ENCODE data around the gene VPS13C.
"Not testable (repeated sequence)": the region's sequence is repeated elsewhere in the genome, so short reads cannot be mapped to it uniquely, and the experiment has no call there.

VPS13C gene

DNA sequence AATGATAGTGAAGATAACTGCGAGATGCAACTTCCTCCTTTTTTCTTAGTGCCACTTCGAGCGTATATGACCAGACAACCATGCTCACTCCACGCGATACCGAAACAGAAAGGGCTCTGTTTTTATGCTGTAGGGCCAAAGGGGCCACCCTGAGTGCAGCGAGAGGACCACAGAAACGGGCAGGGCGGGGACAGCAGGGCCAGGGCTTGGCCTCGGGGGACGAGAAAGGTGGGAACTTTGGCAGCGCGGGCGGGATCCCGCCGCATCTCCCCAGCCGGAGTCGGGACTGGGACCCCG is 483 bp downstream of the VPS13C start:
- H3K9me3 ChIP-seq (ENCODE audit: control insufficient read depth, insufficient read depth, low read length): no peaks in the 10 kb centered on the region
- H3K4me1 ChIP-seq (ENCODE audit: control insufficient read depth, insufficient read depth, low read length): no peaks in the 10 kb centered on the region; the same call in 1 of the 2 replicates
- H3K4me3 ChIP-seq (ENCODE audit: low read length): peak overlapping the region; percentile 65; the same call in 1 of the 2 replicates
- H3K27me3 ChIP-seq (ENCODE audit: control insufficient read depth, insufficient read depth, low read length): no peaks in the 10 kb centered on the region; the same call in none of the 2 replicates
- no peak overlapping the region for H3K27ac ChIP-seq (ENCODE audit: low read length)
- no peak for DNase-seq (ENCODE audit: low read depth, low spot score)
- no CpG with 5 or more reads among the region's 19 CpGs for WGBS (ENCODE audit: insufficient coverage, insufficient read length)
- no peaks in the 10 kb centered on the region for H3K36me3 ChIP-seq (ENCODE audit: control insufficient read depth, insufficient read depth, low read length)

DNA sequence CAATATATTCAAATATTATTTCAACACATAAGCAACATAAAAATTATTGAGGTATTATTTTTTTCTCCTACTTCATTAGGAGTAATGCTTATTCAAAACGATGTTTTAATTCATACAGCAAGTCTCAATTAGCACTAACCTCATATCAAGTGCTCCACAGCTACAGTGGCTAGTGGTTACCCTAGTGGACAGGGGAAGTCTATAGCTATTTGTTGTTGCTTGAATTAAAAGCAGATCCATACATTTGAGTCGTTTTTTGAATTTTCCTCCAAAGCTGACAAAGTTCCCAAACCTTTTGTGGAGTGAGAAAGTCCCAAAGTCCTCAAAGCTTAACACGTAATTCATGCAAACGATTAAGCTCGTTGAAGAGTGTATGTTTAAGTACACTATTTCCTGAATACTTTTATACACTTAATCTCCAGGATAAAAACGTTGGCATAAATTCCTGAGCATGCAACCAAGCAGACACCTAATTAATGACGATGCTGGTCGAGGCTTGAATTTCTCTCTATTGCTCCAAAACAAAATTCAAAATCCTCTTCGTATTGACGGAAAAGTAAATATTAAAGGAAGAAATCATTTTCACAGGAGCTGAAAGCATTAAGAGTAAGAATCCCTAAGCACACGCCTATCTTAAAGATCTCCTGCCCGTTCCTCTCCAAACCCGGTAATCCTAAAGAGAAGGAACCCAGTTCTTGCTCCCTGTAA is 985 bp downstream of the VPS13C start:
- Histone ChIP-seq H3K36me3 (ENCODE audit: control insufficient read depth, insufficient read depth, low read length) (no peaks in the 10 kb centered on the region), H3K4me3 (ENCODE audit: low read length) (peak overlapping the region; percentile 65; the same call in 1 of the 2 replicates), H3K27ac (ENCODE audit: low read length) (no peak overlapping the region), H3K4me1 (ENCODE audit: control insufficient read depth, insufficient read depth, low read length) (no peaks in the 10 kb centered on the region; the same call in 1 of the 2 replicates), H3K9me3 (ENCODE audit: control insufficient read depth, insufficient read depth, low read length) (no peaks in the 10 kb centered on the region), H3K27me3 (ENCODE audit: control insufficient read depth, insufficient read depth, low read length) (no peaks in the 10 kb centered on the region; the same call in none of the 2 replicates)
- no CpG with 5 or more reads among the region's 13 CpGs for WGBS (ENCODE audit: insufficient coverage, insufficient read length)
- DNase-seq (ENCODE audit: low read depth, low spot score): no peak

DNA sequence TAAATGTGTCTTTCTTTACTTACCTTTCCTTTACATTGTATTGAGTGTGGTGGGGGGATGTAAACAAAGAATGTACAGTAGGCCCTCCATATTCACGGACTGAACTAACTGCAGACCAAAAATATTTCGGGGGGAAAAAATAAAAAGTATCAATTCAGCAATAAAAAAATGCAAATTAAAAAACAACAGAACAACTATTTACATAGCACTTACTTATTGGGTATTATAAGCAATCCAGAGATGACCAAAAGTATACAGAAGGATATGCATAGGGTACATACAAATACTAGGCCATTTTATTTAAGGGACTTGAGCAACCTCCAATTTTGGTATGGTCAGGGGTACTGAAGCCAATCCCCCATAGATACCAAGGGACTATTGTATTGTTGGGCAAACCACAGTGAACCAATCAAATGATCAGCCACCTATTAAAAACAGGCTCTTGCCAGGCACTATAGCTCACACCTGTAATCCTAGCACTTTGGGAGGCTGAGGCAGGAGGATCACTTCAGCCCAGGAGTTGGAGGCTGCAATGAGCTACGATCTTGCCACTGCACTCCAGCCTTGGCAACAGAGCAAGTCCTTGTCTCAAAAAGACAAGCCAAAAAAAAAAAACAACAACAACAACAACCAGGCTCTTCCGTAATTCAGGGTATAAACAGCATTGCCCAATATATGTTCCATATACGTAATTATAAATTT is 1.8 kb downstream of the VPS13C start:
- H3K4me1 ChIP-seq (ENCODE audit: control insufficient read depth, insufficient read depth, low read length): no peaks in the 10 kb centered on the region; the same call in 1 of the 2 replicates
- no peaks in the 10 kb centered on the region; the same call in none of the 2 replicates for H3K27me3 ChIP-seq (ENCODE audit: control insufficient read depth, insufficient read depth, low read length)
- no CpG with 5 or more reads among the region's 5 CpGs for WGBS (ENCODE audit: insufficient coverage, insufficient read length)
- DNase-seq (ENCODE audit: low read depth, low spot score): no peak
- no peak overlapping the region for H3K4me3 ChIP-seq (ENCODE audit: low read length)
- H3K27ac ChIP-seq (ENCODE audit: low read length): no peak overlapping the region
- no peaks in the 10 kb centered on the region for H3K36me3 ChIP-seq (ENCODE audit: control insufficient read depth, insufficient read depth, low read length)
- H3K9me3 ChIP-seq (ENCODE audit: control insufficient read depth, insufficient read depth, low read length): no peaks in the 10 kb centered on the region

DNA sequence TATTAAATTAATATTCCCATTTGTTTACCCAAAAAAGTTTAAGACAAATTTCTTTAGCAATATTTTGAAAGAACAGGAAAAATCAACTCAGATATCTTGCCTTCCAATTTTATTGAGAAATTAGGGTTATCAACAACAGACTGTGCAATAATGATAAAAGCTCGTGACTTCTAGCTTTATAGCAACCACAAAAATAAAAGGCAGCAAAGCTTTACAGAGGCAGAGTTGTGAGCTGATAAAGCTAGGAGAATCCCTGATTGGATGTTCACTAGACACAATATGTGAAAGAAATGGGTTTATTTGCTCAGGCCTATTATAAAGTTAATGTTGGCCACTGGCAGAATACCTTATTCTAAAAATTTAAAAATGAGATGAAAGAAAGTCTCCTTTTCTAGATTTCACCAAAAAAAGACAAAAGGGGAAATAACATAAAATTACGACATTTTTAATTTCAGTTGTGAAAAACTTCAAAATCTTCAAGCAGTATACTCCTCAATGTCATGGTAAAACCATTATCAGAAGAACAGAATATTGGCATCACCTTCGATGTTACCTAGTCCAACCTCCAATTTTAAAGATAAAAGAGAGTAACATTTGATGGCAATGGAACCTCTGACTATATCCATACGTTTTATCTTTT is 2.8 kb downstream of the VPS13C start:
- Histone ChIP-seq H3K27me3 (ENCODE audit: control insufficient read depth, insufficient read depth, low read length) (no peaks in the 10 kb centered on the region; the same call in none of the 2 replicates), H3K36me3 (ENCODE audit: control insufficient read depth, insufficient read depth, low read length) (no peaks in the 10 kb centered on the region), H3K4me1 (ENCODE audit: control insufficient read depth, insufficient read depth, low read length) (no peaks in the 10 kb centered on the region; the same call in 1 of the 2 replicates), H3K27ac (ENCODE audit: low read length) (no peak overlapping the region), H3K9me3 (ENCODE audit: control insufficient read depth, insufficient read depth, low read length) (no peaks in the 10 kb centered on the region), H3K4me3 (ENCODE audit: low read length) (no peak overlapping the region)
- WGBS (ENCODE audit: insufficient coverage, insufficient read length): no CpG with 5 or more reads among the region's 4 CpGs
- no peak for DNase-seq (ENCODE audit: low read depth, low spot score)

DNA sequence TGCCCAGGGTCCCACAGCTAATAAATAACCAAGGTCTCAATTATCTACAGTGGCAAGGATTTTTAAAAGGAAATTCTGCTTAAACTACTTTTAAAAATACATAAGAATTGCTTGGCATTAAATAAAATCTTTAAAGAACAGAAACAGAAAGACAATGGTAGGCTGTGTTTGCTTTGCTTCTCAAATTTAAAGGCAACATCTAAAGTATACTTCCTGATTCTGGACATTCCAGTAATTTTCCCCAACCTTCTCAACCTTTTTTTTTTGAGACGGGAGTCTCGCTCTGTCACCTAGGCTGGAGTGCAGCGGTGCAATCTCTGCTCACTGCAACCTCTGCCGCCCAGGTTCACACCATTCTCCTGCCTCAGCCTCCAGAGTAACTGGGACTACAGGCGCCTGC is 5.3 kb downstream of the VPS13C start:
- no peak overlapping the region for H3K27ac ChIP-seq (ENCODE audit: low read length)
- no CpG with 5 or more reads among the region's 5 CpGs for WGBS (ENCODE audit: insufficient coverage, insufficient read length)
- H3K9me3 ChIP-seq (ENCODE audit: control insufficient read depth, insufficient read depth, low read length): no peaks in the 10 kb centered on the region
- H3K36me3 ChIP-seq (ENCODE audit: control insufficient read depth, insufficient read depth, low read length): no peaks in the 10 kb centered on the region
- no peaks in the 10 kb centered on the region; the same call in 1 of the 2 replicates for H3K27me3 ChIP-seq (ENCODE audit: control insufficient read depth, insufficient read depth, low read length)
- no peak for DNase-seq (ENCODE audit: low read depth, low spot score)
- H3K4me1 ChIP-seq (ENCODE audit: control insufficient read depth, insufficient read depth, low read length): no peaks in the 10 kb centered on the region
- no peak overlapping the region for H3K4me3 ChIP-seq (ENCODE audit: low read length)

DNA sequence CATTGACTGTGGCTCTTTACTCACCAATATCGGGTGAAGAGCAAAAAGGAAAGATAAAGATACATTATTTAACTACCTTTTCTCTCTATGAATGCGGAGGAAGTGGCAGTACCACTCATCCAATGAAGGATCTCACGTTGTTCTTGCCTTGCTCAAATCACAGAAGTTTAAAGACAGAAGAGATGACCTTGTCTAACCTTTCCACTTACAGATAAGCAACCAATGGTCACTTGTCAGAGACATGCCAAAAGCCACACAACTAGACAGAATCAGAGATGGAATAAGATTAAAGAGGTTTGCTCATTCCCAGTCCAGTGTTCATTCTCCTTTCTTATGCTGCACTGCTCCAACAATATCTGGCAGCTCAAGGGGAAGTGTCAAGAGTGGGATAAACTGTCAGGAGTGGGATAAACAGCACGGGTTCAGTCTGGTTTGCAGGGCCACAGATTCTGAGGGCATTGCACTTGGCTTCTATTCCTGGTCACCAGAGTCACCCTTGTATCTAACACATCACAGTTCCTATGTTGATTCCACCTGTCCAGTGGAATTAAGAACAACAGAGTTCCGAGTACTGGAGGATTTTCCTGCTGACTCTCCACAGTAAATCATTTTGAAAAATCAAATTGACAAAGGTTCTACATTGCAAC is 6.7 kb downstream of the VPS13C start:
- Histone ChIP-seq H3K27ac (ENCODE audit: low read length) (no peak overlapping the region), H3K4me1 (ENCODE audit: control insufficient read depth, insufficient read depth, low read length) (no peaks in the 10 kb centered on the region), H3K4me3 (ENCODE audit: low read length) (no peak overlapping the region), H3K9me3 (ENCODE audit: control insufficient read depth, insufficient read depth, low read length) (no peaks in the 10 kb centered on the region), H3K36me3 (ENCODE audit: control insufficient read depth, insufficient read depth, low read length) (no peaks in the 10 kb centered on the region), H3K27me3 (ENCODE audit: control insufficient read depth, insufficient read depth, low read length) (no peaks in the 10 kb centered on the region)
- no CpG with 5 or more reads among the region's 5 CpGs for WGBS (ENCODE audit: insufficient coverage, insufficient read length)
- no peak for DNase-seq (ENCODE audit: low read depth, low spot score)

DNA sequence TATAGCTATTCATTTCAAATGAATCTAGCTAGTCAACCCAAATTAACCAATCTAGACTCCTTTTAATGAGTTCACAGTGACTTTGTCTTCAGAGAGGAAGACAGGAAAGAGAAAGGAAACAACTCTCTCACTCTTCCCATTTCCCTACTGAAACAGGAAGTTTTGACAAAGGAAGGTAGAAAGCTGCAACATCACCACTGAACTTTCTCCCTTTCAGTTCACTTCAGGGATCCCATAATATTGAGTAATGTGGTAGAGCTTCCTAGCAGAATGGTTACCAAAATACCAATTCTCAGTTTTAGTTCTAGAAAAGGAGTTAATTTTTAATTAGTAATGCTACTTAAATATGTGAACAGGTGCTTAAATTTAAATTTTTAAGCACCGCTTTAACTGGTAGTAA is 7.5 kb downstream of the VPS13C start:
- H3K9me3 ChIP-seq (ENCODE audit: control insufficient read depth, insufficient read depth, low read length): no peaks in the 10 kb centered on the region
- WGBS (ENCODE audit: insufficient coverage, insufficient read length): no CpG with 5 or more reads among the region's 1 CpG
- no peak overlapping the region for H3K27ac ChIP-seq (ENCODE audit: low read length)
- H3K27me3 ChIP-seq (ENCODE audit: control insufficient read depth, insufficient read depth, low read length): no peaks in the 10 kb centered on the region
- H3K4me3 ChIP-seq (ENCODE audit: low read length): no peak overlapping the region
- no peaks in the 10 kb centered on the region for H3K36me3 ChIP-seq (ENCODE audit: control insufficient read depth, insufficient read depth, low read length)
- no peak for DNase-seq (ENCODE audit: low read depth, low spot score)
- no peaks in the 10 kb centered on the region for H3K4me1 ChIP-seq (ENCODE audit: control insufficient read depth, insufficient read depth, low read length)

DNA sequence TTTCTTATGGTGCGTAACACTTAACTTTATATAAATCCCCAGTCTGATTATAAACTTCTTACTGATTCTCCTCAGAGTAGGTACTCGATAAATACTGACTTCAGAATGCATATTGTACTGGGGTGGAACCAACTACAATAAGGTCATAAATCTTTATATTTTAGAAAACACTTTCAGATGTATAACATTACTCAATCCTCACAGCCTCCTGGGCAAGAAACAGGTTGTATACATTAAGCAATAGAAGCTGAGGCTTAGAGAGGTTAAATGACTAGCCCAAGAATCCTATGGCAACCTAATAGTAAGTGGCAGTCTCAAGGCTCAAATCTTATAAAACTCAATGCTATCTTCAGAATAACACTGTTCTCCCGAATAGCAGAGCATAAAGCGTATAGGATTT is 9.1 kb downstream of the VPS13C start:
- H3K27ac ChIP-seq (ENCODE audit: low read length): no peak overlapping the region
- DNase-seq (ENCODE audit: low read depth, low spot score): no peak
- H3K4me1 ChIP-seq (ENCODE audit: control insufficient read depth, insufficient read depth, low read length): no peaks in the 10 kb centered on the region
- H3K36me3 ChIP-seq (ENCODE audit: control insufficient read depth, insufficient read depth, low read length): no peaks in the 10 kb centered on the region
- no CpG with 5 or more reads among the region's 4 CpGs for WGBS (ENCODE audit: insufficient coverage, insufficient read length)
- H3K4me3 ChIP-seq (ENCODE audit: low read length): no peak overlapping the region
- H3K27me3 ChIP-seq (ENCODE audit: control insufficient read depth, insufficient read depth, low read length): no peaks in the 10 kb centered on the region
- no peaks in the 10 kb centered on the region for H3K9me3 ChIP-seq (ENCODE audit: control insufficient read depth, insufficient read depth, low read length)

DNA sequence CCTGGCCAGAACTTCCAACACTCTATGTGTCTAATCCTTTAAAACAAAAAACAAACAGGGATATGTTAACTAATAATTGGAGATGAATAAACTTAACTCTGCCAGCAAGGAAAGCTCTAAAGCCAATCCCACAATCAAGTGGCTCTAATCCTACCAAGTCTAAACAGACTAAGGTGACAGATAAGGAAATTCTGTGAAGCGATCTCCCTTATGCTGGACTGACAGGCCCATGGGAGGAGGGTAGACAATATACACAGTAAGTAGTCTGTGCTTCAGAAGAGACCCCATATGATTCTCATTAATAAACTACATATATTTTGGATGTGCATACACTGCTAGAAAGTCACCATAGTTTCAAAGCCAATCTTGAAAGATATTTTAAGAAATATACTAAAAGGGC is 10.1 kb downstream of the VPS13C start:
- H3K9me3 ChIP-seq (ENCODE audit: control insufficient read depth, insufficient read depth, low read length): no peaks in the 10 kb centered on the region
- H3K27me3 ChIP-seq (ENCODE audit: control insufficient read depth, insufficient read depth, low read length): no peaks in the 10 kb centered on the region
- no peaks in the 10 kb centered on the region for H3K36me3 ChIP-seq (ENCODE audit: control insufficient read depth, insufficient read depth, low read length)
- DNase-seq (ENCODE audit: low read depth, low spot score): no peak
- no peak overlapping the region for H3K4me3 ChIP-seq (ENCODE audit: low read length)
- H3K4me1 ChIP-seq (ENCODE audit: control insufficient read depth, insufficient read depth, low read length): no peaks in the 10 kb centered on the region
- H3K27ac ChIP-seq (ENCODE audit: low read length): no peak overlapping the region
- WGBS (ENCODE audit: insufficient coverage, insufficient read length): no CpG with 5 or more reads among the region's 1 CpG

DNA sequence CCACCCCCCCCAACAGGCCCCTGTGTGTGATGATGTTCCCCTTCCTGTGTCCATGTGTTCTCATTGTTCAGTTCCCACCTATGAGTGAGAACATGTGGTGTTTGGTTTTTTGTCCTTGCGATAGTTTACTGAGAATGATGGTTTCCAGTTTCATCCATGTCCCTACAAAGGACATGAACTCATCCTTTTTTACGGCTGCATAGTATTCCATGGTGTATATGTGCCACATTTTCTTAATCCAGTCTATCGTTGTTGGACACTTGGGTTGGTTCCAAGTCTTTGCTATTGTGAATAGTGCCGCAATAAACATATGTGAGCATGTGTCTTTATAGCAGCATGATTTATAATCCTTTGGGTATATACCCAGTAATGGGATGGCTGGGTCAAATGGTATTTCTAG is 12.0 kb downstream of the VPS13C start:
- not testable (repeated sequence) for H3K27ac ChIP-seq (ENCODE audit: low read length); H3K4me3 ChIP-seq (ENCODE audit: low read length); H3K9me3 ChIP-seq (ENCODE audit: control insufficient read depth, insufficient read depth, low read length); DNase-seq (ENCODE audit: low read depth, low spot score); H3K4me1 ChIP-seq (ENCODE audit: control insufficient read depth, insufficient read depth, low read length); H3K36me3 ChIP-seq (ENCODE audit: control insufficient read depth, insufficient read depth, low read length); H3K27me3 ChIP-seq (ENCODE audit: control insufficient read depth, insufficient read depth, low read length)
- no CpG with 5 or more reads among the region's 4 CpGs for WGBS (ENCODE audit: insufficient coverage, insufficient read length)
